Activated CD8-positive, alpha-beta memory T cell treated with anti-CD3 and anti-CD28 coated beads, Interleukin-2, amount 50 U/mL, for 24 hours (primary cell): ENCODE measurements around the gene NEGR1.

ENCODE experiments used
- DNase-seq: peaks from one replicate; pipeline ENCODE4 v3.0.0-alpha.2; 2020; ENCODE audit errors: extremely low read depth

NEGR1 gene

DNA sequence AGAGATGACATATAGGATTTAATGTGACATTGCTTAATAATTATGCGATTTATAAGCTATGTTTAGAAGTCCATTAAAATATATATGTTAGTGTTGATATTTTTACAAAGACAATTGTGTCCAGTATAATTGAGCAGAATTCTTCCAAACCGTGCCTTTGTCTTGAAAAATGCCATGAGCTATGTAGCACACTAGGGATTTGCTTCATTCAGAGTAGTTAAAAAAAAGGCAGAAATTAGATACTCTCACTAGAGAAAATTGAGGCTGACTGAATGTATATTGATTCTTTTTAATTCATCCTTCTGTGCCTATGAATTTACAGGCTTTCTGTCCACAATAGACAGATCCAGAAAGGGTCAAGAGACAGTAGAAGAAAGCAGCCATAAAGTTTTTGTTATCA, 429.0 kb downstream of the NEGR1 start:
- DNase-seq = no peak

DNA sequence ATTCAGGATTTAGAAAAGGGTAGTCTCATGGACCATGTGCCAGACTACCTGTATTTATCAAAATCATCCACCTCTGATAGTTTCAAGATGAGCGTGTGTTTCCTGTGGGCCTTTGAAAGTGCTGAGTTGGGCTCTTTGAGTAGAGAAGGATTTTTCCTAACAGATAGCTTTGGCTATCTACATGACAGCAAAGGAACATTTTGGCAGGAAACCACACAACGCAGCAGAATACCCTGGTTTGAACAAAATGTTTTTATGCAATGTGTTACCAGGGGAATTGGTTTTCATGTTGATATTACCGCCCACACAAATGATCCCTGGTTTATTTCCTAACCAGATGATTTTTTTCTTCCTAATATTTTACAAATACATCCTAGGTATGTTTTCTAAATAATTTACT, 431.4 kb downstream of the NEGR1 start:
- no peak for DNase-seq

DNA sequence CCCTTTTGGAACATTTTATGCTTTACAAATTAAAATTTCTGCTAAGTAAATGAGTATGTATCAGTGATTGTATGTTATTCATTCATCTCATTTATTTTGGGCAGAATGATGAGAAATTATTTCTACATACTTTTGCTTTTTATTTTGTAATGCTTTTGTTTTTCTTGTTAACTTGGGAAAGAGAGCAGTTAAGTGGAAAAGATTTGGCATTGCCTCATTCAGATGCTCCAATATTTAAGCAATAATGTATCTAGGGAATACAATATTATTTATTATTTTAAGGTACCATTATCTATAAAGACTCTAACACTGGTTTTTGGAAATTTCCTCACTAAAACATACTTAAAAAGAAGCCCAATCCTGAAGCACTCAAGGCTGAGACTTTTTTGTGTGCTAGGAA, 431.8 kb downstream of the NEGR1 start:
- no peak for DNase-seq

DNA sequence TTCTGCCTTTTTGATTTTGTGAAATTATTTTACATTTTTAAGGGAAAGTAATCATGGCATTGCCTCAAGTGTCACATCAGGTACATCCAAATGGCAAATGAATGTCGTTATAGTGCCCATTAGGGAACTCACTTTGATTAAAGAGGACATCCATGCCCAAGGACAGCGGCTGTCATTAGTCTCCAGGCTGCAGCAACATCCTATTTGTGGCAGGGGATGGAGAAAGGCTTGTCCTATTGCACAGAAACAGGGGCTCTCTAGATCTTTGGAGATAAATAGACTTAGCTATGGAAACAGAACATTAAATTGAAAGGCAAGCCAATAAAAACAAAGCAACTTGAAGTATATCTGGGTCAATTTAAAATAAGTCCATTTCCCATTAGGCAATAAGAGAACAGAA, 439.3 kb downstream of the NEGR1 start:
- no peak for DNase-seq

DNA sequence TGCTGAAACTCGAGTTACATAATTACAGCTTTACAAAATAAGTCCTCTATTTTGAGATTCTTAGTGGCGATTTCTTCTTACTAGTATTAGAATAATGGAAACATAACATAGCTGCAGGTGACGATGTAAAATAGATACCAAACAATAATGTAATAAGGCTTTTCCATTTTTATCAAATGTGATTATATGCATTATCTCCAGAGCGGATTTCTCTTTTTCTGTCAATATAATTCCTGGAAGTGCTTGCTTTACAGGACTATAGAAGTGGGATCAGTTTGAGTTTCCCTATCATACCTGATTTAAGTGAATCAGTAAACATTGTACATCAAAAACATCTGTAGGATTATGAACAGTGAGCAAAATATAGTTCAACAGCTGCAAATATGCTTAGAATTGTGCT, 442.5 kb downstream of the NEGR1 start:
- DNase-seq = no peak

DNA sequence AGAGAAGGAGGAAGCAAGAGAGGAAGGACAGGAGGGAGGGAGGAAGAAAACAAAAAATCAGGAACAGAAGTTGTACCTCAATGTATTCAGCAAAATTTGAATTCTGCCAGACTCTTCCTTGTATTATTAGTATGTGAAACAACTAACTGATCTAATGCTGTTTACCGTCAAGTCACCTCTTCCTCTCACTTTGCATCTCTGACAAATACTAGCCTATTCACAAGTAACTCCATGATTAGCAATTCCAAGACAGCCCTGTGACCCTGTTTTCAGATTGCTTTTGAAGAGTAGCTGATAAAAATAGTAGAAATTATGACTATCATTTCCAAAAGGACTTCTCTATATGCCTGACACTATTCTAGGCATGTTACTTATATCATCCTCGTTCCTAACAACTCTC, 445.4 kb downstream of the NEGR1 start:
- DNase-seq = no peak

DNA sequence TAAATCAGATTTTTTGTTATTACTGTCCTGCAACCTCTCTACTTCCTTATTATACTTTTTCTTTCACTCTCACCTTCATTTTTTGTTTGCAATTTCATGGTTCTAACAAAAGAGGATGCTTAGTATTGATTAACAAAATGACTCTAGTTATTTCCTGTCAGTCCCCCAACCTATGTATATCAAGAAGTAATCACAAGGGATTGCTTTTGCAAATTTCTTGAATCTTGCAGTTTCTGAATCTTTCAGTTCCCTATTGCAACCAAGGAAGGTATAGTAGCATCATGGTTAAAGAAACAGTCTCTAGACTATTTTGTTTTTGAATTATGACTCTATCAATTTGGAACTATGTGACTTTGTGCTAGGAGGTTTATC, 446.9 kb downstream of the NEGR1 start:
- DNase-seq = no peak

DNA sequence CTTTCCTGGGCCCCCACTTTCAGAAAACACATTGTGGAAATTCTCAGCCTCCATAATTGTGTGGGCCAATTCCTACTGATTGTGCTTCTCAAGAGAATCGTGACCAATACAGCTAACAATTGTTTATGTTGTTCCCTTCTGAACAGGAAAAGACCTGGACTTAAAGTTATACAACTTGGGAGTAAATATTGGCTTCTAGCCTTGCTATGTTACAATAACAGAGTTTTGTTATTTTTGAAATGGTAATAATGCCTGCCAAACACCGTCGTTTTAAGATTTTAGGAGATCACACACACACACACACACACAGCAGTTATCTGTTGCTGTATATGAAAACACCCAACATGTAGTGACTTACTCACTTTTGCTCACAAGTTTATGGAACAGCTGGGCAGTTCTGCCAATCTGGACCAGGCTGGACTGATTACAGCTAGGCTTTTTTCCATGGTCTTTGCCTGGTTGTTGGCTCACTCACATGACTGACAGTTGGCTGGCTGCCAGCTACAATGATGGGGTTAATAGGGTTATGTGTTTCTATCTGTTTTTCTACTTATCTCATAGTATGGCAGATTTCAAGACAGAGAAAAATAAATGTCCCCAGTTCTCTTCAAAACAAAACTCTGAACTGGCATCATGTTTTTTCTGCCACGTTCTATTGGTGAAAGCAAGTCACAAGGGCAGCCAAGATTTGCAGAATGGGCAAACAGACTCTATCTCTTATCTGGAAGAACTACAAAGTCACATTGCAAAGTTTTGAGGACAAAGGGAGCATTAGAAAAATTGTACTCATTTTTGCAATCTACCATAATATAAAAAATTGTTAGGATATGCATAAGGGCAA, 447.5 kb downstream of the NEGR1 start:
- no peak for DNase-seq

DNA sequence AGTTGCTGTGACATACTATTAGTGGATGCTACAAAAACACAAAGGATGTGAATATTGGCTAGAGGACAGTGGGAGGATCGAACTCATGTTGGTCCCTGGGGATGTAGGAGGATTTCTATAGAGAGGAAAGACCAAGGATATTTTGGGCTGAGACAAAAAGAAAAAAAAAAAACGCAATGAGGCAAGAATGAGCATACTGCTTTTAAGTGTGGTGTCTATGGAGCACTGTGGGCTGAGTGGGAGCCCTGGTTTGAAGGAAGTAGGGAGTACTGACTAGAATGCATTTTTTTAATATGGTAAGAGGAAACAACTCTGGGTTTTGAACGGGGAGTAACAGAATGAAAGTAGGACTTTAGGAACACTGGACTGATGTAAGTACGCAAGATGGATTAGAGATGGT, 450.7 kb downstream of the NEGR1 start:
- no peak for DNase-seq

DNA sequence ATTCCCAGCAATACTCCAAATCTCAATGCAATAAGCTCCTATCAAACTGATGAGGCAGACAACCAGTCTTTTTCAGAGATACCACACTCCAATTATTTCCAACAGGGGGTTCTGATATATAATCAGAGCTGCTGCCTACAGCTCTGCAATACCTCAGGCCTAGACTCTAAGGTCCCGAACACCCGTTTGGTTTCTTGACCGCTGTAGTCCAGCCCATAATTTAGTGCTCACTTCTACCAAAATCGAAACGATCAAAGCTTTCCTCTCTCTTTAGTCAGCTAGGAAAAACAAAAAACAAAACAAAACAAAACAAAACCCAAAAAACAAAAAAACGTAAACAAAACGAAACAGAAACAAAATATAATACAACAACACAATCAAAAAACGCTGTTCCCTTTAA, 453.0 kb downstream of the NEGR1 start:
- DNase-seq = no peak

DNA sequence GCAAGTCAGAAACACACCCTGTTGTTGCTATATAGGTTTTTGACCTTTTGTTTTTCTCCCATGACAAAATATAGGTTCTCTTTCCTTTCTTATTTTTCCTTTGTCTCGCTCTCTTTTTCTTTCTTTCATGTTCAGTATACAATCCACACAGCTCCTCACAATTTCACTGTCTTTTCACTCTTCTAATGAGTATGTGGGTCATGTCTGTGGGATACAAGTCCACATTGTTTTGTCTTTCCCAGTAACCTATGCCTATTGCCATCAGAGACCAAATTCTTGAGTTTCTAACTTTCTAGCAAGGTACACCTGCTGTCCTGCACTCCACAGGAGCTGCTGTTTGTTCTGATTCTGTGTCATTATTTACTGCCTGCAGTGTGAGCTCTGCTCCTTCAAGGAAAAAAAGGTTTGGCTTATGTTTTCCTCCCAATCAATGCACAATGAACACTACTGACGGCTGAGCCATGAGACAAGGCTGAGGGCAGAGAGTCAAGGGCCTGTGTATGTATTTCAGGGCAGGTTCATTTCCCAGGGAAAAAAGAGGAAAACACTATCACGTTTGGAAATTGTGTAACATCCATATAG, 453.8 kb downstream of the NEGR1 start:
- DNase-seq = no peak

DNA sequence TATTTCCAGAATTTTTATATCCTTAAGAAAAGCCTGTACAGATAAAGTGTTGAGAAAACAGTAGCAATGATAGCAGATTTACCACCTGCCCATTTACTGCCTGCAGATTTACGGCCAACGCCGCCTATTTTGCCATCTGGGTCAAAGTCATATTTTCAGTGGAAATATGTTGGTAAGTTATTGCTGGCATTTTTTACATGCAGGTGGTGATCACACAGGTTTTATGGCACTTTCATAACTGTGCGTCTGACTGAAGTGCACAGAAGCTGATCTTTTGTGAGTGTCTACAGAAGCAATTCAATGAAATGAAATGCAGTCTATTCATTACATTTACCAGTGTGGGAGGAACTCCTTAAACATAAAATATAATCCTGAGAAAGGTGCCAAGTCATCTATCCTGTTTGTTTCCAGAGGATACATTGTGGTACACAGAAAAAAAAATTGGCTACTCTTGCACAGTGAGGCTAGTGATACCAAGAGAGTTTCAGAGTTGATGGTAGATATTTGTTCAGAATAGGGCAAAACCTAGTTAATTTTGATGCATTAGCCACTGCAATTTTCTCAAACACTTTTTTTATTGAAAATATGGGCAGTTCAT, 458.5 kb downstream of the NEGR1 start:
- no peak for DNase-seq

DNA sequence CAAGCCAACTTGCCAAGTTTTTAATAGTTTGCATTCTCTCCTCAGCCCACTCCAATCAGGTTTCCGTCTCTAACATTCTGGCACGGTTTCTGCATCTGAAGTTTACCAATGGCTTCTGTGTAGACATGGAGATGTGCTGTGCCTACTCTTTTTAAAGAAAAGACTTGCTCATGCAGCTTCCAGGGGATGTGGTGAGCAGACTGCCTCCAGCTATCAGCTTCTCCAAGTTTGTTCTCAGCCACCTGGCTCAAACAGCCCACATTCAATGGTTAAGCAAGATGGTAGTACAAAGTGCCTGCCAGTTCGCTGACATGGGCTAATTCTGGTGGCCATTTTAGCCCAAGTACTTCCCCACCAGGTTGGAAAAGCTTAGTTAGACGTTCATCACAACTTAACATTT, 465.3 kb downstream of the NEGR1 start:
- DNase-seq = no peak

DNA sequence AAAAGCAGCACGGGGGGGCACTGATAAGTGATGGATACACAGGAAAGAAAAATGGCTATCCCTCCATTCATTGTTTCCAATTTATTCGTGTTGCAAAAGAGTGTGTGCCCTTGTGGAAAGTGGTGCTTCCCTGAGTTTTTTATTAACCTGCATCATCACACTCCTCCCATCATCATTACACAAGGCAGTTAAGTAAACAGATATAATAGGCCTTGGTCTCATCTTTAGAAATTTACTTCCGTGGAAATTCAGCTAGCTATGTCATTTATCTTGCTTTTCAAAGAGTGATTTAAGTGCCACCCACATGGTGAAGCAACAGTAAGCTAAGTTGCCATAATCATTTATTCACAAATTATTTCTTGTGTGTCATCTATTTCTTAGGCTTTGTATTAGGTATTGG, 473.3 kb downstream of the NEGR1 start:
- DNase-seq = no peak

DNA sequence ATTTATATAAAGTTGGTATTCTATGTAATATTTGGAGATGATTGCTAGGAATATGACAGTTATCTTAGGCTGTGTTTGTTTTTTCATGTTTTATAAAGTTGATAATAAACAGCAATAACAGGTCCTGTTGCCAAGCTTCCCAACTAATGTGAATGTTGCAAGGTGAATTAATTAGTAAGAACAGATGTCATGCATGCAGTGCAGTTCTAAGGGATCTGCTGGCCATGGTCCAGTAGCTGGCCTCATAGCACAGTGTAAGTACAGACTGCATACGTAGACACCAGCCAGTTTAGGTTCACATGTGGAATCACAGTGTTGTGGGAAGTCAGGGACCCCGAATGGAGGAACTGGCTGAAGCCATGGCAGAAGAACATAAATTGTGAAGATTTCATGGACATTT, 478.2 kb downstream of the NEGR1 start:
- no peak for DNase-seq

DNA sequence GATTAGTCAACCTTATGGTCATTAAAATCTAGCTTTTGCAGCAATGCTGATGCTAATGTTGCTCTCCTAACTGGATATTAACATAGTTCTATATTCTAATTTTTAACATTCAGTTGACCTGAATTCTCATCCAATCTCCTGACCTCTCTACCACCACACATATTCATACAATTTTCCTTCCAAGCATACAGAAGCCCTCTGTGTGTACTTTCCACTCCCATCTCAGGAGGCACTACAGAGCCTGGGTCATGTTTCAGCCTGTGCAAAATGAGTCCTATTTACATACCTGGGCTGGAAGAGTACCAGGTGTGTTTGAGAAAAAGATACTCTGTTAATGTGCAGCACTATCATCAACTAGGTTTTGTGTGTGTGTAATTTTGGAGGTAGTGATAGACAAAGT, 486.3 kb downstream of the NEGR1 start:
- DNase-seq = no peak

DNA sequence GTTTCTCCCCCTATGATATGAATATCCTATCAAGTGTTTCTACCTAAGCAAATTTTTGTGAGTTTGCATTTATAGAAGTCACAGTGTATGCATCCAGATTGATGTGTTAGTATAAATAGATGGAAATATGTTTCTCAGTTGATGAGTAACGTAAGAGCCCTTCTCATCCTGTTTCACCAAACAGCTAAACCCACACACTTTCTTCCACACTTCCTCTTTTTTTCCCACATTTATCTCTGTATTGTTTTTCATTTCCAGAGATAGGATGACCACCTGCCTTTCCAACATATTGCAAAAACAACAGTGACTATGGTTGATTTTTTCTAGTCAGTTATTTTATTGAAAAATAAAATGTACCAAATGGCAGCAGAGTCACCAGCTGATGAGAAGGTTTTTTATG, 490.1 kb downstream of the NEGR1 start:
- no peak for DNase-seq

DNA sequence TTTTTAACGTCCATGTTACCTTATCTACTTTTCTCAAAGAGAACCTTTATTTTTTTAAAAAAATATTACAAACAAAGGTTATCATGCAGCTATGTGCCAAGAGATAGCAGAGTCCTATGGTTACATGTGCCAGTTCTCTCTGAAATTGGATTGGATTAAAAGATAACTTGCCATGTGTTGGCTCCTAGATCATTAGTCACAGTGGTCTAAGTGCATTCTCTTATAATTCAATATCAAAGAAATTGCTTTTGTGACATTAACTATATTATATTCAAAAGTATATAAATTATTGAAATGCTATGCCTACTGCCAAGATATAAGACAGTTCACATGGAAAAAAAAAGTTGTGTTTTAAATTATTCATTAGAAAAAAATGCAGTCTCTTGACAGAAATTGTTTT, 494.2 kb downstream of the NEGR1 start:
- no peak for DNase-seq

DNA sequence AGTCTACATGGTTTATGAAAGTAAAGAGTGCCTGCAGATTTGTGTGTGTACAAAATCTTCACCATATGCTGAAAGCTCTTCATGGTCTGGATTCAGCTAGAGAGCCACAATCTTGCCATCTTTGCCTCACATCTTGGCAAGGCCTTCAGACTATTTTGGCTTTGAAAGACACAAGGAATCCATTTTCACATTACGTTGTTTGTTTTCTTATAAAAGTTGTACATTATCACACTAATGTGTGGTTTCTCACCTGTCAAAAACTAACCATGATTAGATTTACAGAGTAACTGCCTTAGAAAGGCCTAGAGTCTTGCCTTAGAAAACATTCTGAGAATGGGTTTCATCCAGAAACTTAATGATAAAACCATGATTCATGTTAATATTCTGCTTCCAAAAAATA, 494.6 kb downstream of the NEGR1 start:
- no peak for DNase-seq

DNA sequence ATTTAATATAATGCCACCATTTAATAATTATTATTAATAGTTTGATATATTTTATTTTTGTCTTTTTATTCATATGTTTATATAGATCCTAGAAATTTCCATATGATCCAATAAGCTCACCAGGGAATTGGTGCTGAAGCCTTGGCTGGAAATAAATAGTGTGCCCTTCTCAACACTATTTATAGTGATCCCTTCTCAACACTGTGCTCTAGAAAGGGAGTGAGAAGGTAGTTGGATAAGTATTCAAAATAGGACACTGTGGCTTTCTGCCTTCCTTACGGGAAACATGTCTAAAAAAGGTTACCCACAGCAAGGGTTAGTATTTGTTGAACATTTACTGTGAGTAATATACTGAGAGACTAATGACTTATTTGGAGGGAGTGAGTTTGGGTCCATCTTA, 496.1 kb downstream of the NEGR1 start:
- DNase-seq = no peak

DNA sequence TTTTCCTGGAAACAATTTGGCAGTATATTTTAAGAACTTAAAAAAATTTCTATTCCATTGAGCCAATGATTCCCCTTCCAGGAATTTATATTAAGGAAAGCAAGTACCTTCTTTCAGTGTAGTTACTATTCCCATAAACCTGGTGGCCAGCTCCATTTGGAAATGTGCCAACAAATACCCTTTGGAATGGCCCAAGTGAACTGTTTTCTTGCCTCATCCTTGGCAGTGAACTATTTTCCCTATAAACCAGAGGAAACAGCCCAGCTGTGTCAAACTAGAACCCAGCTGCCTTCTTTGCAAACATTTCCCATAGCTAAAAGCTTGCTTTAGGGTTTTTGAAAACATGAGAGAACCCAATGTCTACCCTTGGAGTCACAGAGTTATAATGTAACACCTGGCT, 496.9 kb downstream of the NEGR1 start:
- no peak for DNase-seq

DNA sequence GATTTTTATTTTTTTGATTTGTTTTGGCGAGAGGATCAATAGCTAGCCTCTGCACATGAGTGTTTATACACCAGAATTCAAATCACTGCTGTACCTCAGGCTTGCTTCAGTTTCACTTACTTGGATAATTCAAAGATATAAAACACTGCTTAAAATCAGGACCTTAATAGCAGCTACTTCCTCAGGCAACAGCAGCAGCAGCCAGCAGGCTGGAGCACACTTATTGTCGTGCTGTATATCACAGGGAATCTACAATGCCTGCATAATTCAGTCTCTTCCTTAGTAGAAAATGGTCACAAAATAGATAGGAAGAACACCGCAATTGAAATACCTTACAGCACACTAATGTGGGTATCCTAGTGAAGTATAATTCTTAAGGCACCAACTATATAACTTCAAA, 497.3 kb downstream of the NEGR1 start:
- no peak for DNase-seq

DNA sequence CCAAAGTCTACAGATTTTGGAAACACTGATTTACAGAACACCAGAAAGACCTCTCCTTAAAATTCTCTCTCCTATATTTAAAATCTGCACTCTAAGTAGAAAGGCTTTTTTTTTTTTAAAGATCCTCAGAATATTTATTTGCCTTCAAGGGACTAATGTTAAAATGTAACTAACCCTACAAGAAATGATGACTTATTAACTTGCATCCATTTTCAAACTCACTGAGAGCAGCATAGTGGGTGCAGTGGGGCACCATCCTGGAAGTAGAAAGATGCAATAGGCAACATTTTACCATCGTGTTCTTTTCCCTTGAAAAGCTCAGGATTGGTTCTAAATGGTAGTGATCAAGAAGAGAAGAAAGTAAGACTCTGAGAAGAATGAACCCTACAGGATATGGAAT, 498.1 kb downstream of the NEGR1 start:
- DNase-seq = no peak

DNA sequence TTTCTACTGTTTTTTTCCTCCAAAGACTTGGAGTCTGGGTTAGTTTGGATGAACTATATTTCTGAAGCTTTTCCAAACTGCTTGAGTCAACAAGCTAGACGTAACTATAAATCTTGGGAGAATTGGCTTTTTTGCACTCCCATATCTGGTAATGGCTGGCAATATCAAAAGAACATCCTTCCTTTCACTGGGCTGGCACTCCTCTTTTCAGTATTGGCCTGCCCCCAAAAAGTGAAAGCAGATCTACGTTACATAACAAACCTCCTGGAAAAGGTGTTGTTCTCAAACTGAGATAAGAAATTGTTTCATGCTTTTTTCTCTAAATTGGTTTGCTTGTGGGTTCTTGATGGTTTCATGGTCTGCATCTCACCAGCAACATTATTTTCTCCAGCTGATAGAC, 499.3 kb downstream of the NEGR1 start:
- DNase-seq = no peak
